ENCODE data around the gene RPP30.

The RPP30 gene

DNA sequence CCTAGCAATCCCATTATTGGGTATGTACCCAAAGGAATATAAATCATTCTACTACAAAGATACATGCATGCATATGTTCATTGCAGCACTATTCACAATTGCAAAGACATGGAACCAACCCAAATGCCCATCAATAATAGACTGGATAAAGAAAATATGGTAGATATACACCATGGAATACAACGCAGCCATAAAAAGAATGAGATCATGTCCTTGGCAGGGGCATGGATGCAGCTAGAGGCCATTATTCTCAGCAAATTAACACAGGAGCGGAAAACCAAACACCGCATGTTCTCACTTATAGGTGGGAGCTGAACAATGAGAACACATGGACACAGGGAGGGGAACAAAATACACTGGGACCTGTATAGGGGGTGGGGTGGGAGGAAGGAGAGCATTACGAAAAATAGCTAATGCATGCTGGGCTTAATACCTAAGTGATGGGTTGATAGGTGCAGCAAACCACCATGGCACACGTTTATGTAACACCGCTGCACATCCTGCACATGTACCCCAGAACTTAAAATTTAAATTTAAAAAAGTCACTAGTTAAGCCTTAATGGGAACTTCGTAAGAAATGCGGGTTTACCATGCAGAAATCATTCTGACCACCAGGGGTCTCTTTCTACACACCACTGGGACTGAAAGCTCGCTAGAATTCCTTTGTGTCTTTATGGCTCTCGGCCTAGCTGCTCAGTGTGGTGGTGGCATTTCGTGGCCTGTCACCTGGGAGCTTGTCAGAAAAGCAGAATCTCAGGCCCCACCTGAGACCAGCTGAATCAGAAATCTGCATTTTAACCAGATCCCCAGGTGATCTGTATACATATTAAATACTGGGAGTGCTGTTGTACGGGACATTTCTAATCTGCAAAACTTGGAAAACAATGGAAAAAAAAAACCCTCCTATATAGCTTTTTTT lies 39.6 kb downstream of the RPP30 start:
- TF ChIP-seq, protein P1, sequence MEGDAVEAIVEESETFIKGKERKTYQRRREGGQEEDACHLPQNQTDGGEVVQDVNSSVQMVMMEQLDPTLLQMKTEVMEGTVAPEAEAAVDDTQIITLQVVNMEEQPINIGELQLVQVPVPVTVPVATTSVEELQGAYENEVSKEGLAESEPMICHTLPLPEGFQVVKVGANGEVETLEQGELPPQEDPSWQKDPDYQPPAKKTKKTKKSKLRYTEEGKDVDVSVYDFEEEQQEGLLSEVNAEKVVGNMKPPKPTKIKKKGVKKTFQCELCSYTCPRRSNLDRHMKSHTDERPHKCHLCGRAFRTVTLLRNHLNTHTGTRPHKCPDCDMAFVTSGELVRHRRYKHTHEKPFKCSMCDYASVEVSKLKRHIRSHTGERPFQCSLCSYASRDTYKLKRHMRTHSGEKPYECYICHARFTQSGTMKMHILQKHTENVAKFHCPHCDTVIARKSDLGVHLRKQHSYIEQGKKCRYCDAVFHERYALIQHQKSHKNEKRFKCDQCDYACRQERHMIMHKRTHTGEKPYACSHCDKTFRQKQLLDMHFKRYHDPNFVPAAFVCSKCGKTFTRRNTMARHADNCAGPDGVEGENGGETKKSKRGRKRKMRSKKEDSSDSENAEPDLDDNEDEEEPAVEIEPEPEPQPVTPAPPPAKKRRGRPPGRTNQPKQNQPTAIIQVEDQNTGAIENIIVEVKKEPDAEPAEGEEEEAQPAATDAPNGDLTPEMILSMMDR (conservative IDR thresholded peaks at IDR 0.05; ENCODE audit: low read length) = peak; percentile 88
- DNase-seq (ENCODE audit: low read depth) = peak; percentile 74
- no peak overlapping the region for H3K4me3 ChIP-seq (ENCODE audit: low read length)

DNA sequence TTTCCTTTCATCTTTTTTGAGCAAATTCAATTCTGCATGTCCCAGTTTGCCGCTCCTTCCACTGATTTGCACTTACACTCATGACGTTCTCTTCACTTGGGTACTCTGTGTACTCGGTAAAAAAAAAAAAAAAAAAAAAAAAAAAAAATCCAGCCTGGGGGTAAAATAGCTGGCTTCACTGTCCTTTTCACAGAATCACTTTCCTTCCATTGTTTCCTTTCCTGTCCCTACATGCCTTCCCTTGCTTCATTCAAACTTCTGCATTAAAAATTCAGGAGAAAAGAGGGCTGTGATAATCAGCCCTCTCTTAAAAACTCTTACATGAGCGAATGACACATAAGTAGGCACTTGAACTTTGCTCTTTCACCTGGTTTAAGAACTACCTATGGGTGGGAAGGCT lies 40.4 kb downstream of the RPP30 start:
- no peak for DNase-seq (ENCODE audit: low read depth)
- H3K4me3 ChIP-seq (ENCODE audit: low read length) = no peak overlapping the region
- TF ChIP-seq, protein P1 (conservative IDR thresholded peaks at IDR 0.05; ENCODE audit: low read length) = no peak

DNA sequence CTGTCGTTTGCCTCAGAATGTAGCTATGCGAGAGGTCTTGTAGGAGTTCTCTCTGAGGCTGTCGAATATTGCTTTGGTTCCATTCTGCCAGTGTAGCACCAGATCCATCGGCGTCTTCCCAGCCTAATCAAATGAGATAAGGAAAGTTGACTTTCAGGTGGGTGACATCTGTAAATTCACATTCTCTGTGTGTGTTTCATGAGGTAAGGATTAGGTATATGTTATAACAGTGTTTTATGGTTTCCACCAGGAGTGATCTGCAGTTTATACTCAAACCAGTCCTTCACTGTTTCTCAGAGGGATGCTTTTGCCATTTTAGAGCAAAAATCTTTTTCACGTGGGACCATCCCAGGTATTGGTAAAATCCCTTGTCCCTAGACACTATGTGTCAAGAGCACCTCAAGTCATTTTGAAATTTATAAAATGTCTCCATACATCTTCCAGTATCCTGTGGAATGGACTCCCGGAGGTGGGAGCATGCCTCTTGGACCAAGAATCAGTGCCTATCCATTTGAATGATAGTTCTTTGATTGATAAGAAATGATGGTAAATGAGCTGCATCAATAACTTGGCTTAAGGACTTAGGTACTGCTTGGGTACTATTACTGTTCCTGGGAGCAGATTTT lies 41.2 kb downstream of the RPP30 start:
- no peak for DNase-seq (ENCODE audit: low read depth)
- H3K4me3 ChIP-seq (ENCODE audit: low read length) = no peak overlapping the region
- TF ChIP-seq, protein P1 (conservative IDR thresholded peaks at IDR 0.05; ENCODE audit: low read length) = no peak

DNA sequence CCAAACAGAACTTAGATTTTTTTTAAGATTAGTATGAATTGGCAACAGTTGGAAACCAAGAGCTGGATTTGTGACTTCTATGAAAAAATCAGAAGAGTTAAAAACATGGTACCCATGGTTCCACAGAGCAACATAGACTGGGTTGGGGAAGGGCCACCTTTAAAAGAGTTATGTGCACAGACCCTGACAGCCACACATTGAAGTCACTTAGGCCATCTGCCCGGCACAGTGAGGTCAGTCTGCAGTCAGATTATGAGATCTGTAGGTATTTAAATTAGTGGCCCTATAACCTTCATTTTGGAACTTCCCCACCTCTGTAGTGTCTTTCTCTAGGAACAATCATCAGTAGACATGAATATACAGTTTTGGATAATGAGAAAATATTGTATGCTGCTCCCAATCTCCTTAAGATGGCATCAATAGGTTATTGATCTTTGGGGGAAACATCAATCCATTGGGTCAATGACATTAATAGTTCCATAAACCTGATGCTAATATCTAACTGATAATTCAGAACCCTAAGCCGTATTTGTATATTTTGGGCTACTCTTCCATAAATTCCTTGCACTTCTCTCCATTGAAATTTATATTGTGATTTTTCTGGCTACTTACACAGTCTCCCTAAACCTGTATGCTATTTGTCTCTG lies 42.1 kb downstream of the RPP30 start:
- no peak overlapping the region for H3K4me3 ChIP-seq (ENCODE audit: low read length)
- no peak for DNase-seq (ENCODE audit: low read depth)
- TF ChIP-seq, protein P1 (conservative IDR thresholded peaks at IDR 0.05; ENCODE audit: low read length) = no peak

DNA sequence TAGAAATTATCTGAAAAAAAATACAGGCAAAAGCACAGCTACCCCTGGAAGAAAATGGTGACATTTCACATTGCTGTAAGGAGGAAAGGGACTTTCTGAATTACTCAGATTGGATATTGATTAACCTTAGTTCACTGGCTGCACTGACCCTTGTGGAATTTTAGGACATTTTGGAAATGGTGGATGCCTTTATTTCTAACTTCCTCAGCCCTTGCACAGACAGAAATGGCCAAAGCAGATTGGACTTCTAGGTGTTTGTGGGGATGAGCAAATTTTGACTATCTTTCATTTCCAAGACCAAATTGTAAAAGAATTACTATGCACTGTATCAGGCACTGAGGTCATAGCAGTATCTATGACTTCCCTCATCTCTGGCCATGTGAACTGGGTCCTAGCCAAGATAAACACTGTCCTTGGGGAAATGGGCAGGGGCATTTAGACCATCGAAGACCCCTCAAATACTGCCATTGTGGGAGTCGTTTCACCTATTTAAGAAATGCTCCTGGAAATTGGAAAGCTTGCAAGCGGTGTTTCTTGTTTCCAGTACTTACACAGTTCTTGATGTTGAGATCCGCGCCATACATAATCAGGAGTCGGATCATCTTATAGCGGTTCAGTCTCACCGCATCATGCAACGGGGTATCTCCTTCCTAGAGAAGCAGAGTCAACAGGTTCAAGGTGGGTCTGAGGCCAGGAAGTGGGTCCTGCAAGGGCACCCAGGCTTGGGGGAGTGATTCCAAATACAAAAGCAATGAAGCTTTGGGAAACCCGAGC lies 43.4 kb downstream of the RPP30 start:
- DNase-seq (ENCODE audit: low read depth) = no peak
- no peak overlapping the region for H3K4me3 ChIP-seq (ENCODE audit: low read length)
- TF ChIP-seq, protein P1 (conservative IDR thresholded peaks at IDR 0.05; ENCODE audit: low read length) = no peak

DNA sequence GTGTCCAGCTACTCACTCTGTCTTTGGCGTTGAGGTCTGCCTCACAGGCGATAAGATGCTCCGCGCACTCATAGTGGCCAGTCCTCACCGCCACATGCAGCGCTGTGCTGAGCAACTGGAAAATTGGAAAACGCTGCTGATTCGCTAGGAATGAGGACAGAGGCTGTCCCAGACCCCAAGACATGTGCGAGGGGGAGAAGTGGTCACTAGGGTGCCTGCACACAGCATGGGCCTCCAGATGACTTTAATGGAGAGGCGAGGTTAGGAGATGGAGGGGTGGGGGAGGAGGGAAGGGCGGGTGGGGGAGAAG lies 43.9 kb downstream of the RPP30 start:
- no peak for DNase-seq (ENCODE audit: low read depth)
- no peak overlapping the region for H3K4me3 ChIP-seq (ENCODE audit: low read length)
- TF ChIP-seq, protein P1 (conservative IDR thresholded peaks at IDR 0.05; ENCODE audit: low read length) = no peak
